ENCODE results near the gene MAPK9.
"Not testable (repeated sequence)": the region's sequence is repeated elsewhere in the genome, so short reads cannot be mapped to it uniquely, and the experiment has no call there.

Gene MAPK9

DNA sequence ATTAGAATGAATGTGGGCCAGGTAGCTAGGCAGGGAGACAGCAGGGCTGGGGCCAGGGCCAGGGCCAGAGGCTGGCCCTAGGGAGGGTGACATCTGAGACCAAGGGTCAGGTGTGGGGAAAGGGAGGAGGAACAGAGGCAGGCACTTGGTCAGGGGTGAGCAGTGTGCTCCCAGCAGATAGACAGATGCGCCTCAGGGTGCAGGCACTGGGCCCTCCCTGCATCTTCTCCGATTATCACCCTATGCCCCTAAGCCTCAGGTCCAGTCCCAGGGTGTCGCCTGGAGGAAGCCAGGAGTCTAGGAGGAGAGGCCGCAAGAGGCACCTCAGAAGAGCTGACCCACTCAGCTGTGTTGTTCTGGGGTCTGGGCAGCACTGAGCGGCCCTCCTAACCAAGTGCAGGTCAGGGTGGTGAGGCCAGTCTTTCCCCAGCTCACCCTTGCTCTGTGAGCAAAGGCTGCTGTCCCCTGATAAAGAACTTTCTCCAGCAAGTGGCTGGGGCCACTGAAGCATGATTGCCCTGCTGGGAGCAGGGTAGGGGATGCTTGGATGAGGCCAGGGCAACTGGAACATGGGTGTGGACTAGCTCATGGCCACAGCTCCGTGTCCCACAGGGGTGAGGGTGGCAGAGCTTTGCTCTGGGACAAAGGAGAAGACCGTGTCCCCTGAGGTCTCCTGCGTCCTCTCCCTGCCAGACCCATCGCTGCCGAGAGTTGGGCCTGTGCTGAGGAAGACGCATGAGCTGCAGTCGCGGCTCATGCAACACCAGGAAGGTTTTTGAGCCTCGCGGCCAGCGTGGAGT, 80.7 kb downstream of the MAPK9 start:
- in situ Hi-C loops (cut with HindIII; ENCODE audit: low pct_unique_long_range_greater_than_20kb, low sequenced_read_pairs), result no loop called here
- no peak for TF ChIP-seq JUND (IDR thresholded peaks at IDR 0.05; ENCODE audit: low read depth)
- no peak for DNase-seq (ENCODE audit: low read depth in 1 of 2, low spot score in 1 of 2)

DNA sequence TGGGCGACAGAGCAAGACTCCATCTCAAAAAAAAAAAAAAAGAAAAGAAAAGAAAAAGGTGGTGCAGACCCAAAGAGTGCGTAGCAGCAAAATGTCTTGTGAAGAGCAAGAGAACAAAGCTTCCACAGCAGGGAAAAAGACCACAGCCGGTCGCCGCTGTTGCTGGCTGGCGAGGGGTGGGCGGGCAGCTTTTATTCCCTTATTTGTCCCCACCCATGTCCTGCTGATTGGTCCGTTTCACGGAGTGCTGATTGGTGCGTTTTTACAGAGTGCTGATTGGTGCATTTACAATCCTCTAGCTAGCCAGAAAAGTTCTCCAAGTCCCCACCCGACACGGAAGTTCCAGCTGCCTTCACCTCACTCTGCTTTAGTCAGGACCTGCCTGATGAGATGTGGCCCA, 81.8 kb downstream of the MAPK9 start:
- in situ Hi-C loops (cut with HindIII; ENCODE audit: low pct_unique_long_range_greater_than_20kb, low sequenced_read_pairs); DNase-seq (ENCODE audit: low read depth in 1 of 2, low spot score in 1 of 2): not testable (repeated sequence)

DNA sequence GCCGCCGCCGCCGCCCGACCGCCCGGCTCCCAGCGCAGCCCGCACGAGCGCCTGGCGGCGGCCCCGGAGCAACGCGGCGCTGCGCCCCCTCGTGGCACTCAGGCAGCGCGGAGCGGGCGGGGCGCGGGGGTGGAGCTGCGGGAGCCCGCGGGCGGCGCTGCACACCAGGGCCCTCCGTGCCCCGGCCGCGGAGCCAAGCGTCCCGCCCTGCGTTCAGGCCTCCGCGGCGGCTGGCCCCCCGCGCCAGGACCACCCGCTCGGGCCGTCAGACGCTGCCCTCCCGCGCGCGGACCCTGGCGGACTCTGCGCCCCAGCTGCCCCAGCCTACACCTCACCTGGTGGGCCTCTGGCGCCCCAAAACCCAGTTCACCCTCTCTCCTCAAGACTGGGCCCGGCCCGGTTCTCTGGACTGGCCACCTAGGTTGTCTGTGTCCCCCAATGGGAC, 82.7 kb downstream of the MAPK9 start, which contains the start of gene RASGEF1C:
RASGEF1C (minus strand) TSS at position 75 of the 445 bp plus-strand sequence. CDS start 71,159 bp downstream, outside the sequence.
- in situ Hi-C loops (cut with HindIII; ENCODE audit: low pct_unique_long_range_greater_than_20kb, low sequenced_read_pairs), result no loop called here
- TF ChIP-seq JUND (IDR thresholded peaks at IDR 0.05; ENCODE audit: low read depth), result no peak
- peak; percentile 85 to 86 for DNase-seq (ENCODE audit: low read depth in 1 of 2, low spot score in 1 of 2)

DNA sequence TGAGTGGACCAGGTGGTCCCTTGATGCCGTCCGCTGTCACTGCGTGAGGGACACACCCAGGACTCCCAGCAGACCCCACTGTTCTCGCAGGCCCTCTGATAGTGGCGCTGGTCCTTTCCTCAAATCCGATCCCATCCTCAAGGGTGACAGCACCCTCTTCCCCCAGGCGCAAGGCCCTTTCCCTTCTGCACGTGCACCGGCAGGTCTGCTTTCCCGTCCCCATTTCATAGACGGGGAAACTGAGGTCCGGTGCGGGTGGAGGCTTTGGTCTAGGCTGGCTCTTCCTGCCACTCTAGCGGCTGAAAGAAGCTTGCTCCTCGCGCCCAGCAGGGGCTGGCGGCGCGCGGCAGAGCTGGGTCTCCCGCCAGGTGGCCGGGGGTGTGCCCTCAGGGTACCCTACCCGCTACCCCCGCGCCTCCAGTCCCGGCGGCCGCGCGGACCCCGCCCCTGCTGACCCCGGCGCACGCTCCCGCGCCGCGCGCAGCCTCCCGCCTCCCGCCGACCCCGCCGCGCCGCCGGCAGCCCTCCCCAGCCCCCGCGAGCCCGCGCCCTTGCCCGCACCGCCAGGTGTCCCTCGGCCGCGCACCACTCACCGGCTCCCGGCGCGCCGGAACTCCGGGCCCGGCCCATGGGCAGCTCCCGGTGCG, 83.3 kb downstream of the MAPK9 start:
- peak; percentile 31 to 66 for DNase-seq (ENCODE audit: low read depth in 1 of 2, low spot score in 1 of 2)
- TF ChIP-seq JUND (IDR thresholded peaks at IDR 0.05; ENCODE audit: low read depth), result no peak
- in situ Hi-C loops (cut with HindIII; ENCODE audit: low pct_unique_long_range_greater_than_20kb, low sequenced_read_pairs), result no loop called here

- TF ChIP-seq JUND (IDR thresholded peaks at IDR 0.05; ENCODE audit: low read depth), result no peak
- in situ Hi-C loops (cut with HindIII; ENCODE audit: low pct_unique_long_range_greater_than_20kb, low sequenced_read_pairs), result no loop called here
- DNase-seq (ENCODE audit: low read depth in 1 of 2, low spot score in 1 of 2), result no peak
Measured at GRCh38 chr5:180208038-180208434, 83.8 kb downstream of the MAPK9 start.

GRCh38 chr5:180207593-180207992, 84.3 kb downstream of the MAPK9 start:
- no peak for TF ChIP-seq JUND (IDR thresholded peaks at IDR 0.05; ENCODE audit: low read depth)
- in situ Hi-C loops (cut with HindIII; ENCODE audit: low pct_unique_long_range_greater_than_20kb, low sequenced_read_pairs), result no loop called here
- no peak for DNase-seq (ENCODE audit: low read depth in 1 of 2, low spot score in 1 of 2)

DNA sequence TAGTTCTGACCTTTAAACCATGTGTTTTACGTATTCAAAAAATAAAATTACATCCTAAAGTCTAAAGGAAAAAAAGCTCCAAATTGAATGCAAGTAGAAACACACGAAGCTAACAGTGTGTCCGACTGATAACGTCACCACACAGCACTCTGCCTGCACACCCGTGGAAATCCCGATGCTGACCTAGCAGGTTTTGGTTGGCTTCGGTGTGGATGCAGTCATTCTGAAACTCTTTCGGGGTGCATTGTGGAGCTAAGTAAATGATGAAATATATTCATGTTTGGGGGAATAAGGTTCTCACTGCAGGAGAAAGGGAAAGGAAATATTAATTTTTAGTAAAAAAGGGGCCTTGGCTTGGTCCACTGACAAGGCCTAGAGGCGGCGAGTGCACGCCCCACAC, 84.9 kb downstream of the MAPK9 start:
- DNase-seq (ENCODE audit: low read depth in 1 of 2, low spot score in 1 of 2), result no peak
- TF ChIP-seq JUND (IDR thresholded peaks at IDR 0.05; ENCODE audit: low read depth), result no peak
- in situ Hi-C loops (cut with HindIII; ENCODE audit: low pct_unique_long_range_greater_than_20kb, low sequenced_read_pairs), result no loop called here

DNA sequence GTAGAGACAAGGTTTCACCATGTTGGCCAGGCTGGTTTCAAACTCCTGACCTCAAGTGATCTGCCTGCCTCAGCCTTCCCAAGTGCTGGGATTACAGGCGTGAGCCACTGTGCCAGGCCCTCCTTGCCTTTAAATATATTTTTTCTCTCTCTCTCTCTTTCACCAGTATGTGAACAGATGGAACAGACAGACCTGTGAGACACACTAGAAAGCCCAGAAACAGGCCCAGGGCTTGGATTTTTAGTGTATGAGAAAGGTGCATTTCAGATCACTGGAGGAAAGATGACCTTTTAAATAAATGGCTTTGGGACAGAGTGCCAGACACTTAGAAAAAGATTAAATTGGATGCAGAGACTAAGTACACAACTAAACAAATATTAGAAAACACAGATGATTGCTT, 86.0 kb downstream of the MAPK9 start:
- DNase-seq (ENCODE audit: low read depth in 1 of 2, low spot score in 1 of 2), result no peak
- TF ChIP-seq JUND (IDR thresholded peaks at IDR 0.05; ENCODE audit: low read depth), result no peak
- in situ Hi-C loops (cut with HindIII; ENCODE audit: low pct_unique_long_range_greater_than_20kb, low sequenced_read_pairs), result no loop called here

- in situ Hi-C loops (cut with HindIII; ENCODE audit: low pct_unique_long_range_greater_than_20kb, low sequenced_read_pairs), result no loop called here
- TF ChIP-seq JUND (IDR thresholded peaks at IDR 0.05; ENCODE audit: low read depth), result no peak
- DNase-seq (ENCODE audit: low read depth in 1 of 2, low spot score in 1 of 2), result no peak
Measured at GRCh38 chr5:180204276-180204819, 87.5 kb downstream of the MAPK9 start.

- no peak for TF ChIP-seq JUND (IDR thresholded peaks at IDR 0.05; ENCODE audit: low read depth)
- in situ Hi-C loops (cut with HindIII; ENCODE audit: low pct_unique_long_range_greater_than_20kb, low sequenced_read_pairs), result no loop called here
- no peak for DNase-seq (ENCODE audit: low read depth in 1 of 2, low spot score in 1 of 2)
Measured at GRCh38 chr5:180202939-180203573, 88.8 kb downstream of the MAPK9 start.

DNA sequence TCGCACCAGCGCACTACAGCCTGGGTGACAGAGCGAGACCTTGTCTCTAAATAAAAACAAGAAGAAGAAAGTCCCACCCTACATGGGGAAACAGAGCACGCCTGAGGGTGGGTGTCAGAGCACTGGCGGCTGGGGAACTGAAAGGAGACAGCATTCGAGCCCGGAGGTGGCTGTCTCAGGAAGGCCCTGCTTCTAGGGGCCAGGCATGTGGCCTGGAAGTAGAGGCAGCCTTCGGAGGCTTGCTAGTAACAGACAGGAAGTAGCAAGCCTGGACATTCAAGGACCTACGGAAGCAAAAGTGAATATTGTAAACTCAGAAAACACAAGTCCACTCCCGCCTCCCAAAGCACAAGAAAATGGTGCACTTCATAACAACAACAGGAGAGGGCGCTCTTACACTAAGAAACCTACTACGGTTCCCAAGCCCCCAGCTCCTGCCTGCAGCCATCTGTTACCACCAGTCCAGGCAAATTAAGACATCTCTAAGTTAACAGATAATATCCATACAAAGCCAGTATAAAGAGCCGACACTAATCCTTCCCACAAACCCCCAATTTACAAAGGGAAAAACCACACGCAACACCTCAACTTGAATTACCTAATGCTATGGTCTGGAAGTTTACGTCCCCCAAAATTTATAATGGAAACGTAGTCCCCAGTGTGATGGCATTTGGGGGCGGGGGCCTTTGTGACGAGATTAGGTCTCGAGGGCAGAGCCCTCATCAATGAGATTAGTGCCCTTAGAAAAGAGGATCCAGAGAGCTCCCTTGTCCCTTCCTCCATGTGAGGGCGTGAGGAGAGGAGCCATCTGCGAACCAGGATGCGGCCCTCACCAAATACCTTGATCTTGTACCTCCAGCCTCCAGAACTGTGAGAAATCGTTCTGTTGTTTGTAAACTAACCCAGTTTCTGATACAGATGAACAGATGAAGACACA, 90.6 kb downstream of the MAPK9 start:
- in situ Hi-C loops (cut with HindIII; ENCODE audit: low pct_unique_long_range_greater_than_20kb, low sequenced_read_pairs), result no loop called here
- DNase-seq (ENCODE audit: low read depth in 1 of 2, low spot score in 1 of 2), result peak; percentile 52 to 73

GRCh38 chr5:180199390-180199789, 92.5 kb downstream of the MAPK9 start:
- TF ChIP-seq JUND (IDR thresholded peaks at IDR 0.05; ENCODE audit: low read depth), result no peak
- no peak for DNase-seq (ENCODE audit: low read depth in 1 of 2, low spot score in 1 of 2)
- in situ Hi-C loops (cut with HindIII; ENCODE audit: low pct_unique_long_range_greater_than_20kb, low sequenced_read_pairs), result no loop called here

More for the DNA sequence above, 90.6 kb downstream of the MAPK9 start:
- no peak for TF ChIP-seq JUND (IDR thresholded peaks at IDR 0.05; ENCODE audit: low read depth)

Data from T47D (cell line).